Tibial nerve (tissue), 4 donors: ENCODE measurements around the gene MED4.

Source experiments
- EP300 ChIP-seq, 2 donors: sonication (generic); formaldehyde crosslinking; IDR thresholded peaks; one replicate each; pipeline ENCODE4 v1.6.1; 2017; ENCODE audit warnings: antibody characterized with exemption in 2 of 2, mild to moderate bottlenecking in 1 of 2
- POLR2A ChIP-seq, 2 donors: fragments of 450-650 bp; IDR thresholded peaks; one replicate each; pipeline ENCODE4 v1.6.1; 2017; ENCODE audit warnings: antibody characterized with exemption in 2 of 2, mild to moderate bottlenecking in 2 of 2, moderate library complexity in 2 of 2
- TF ChIP-seq, protein P1 (sequence below), 5 experiments: fragments of 200-600 bp in 3 of 5; fragments of 450-650 bp in 2 of 5; sonication (generic) in 3 of 5; IDR thresholded peaks; one replicate each; pipeline ENCODE4 v1.5.1; 2016 to 2019; ENCODE audit warnings: antibody characterized with exemption in 5 of 5, mild to moderate bottlenecking in 3 of 5, moderate library complexity in 2 of 5

DNA sequence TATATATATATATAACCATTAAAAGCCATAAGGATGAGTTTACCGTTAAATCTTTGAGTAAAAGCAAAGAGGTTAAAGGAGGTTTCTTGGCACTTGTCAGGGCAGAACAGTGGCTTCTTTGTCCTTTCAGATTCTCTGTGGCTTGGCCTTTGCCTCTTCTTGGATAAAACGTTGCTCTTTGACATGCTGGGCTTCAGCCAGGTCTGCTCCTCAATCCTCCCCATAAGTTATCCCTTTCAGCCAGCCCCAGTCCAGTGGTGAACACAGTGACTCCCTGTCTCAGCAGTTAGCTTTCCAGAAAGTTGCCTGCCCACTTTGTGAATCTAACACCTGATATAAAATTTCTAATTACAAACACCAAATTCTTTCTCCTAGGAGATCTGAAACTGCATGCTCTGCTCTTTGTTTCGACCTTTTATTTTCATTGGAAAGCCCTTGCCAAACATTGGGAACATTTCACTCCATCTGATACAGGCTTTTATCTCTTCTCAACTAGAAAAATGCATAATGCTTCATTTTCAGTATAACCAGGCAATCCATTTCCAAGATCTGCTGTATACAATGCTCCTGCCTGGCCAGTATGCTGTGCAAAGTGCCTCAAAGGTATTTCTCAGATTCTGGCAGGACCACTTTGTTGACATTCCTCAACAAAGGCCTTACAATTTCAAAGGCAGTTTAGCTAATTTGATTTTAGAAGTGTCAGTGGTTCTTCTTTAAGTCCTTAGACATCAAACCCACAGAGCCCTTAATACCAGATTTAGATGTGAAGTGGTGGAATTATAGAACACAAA, 16.2 kb upstream of the MED4 start:
- TF ChIP-seq, protein P1, sequence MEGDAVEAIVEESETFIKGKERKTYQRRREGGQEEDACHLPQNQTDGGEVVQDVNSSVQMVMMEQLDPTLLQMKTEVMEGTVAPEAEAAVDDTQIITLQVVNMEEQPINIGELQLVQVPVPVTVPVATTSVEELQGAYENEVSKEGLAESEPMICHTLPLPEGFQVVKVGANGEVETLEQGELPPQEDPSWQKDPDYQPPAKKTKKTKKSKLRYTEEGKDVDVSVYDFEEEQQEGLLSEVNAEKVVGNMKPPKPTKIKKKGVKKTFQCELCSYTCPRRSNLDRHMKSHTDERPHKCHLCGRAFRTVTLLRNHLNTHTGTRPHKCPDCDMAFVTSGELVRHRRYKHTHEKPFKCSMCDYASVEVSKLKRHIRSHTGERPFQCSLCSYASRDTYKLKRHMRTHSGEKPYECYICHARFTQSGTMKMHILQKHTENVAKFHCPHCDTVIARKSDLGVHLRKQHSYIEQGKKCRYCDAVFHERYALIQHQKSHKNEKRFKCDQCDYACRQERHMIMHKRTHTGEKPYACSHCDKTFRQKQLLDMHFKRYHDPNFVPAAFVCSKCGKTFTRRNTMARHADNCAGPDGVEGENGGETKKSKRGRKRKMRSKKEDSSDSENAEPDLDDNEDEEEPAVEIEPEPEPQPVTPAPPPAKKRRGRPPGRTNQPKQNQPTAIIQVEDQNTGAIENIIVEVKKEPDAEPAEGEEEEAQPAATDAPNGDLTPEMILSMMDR (IDR thresholded peaks at IDR 0.05): no peak
- TF ChIP-seq POLR2A (IDR thresholded peaks at IDR 0.05): no peak
- no peak for TF ChIP-seq EP300 (IDR thresholded peaks at IDR 0.05)
